Activated CD8-positive, alpha-beta memory T cell treated with anti-CD3 and anti-CD28 coated beads for 36 hours (primary cell): ENCODE measurements around the gene ADCY7. TPM values are rescaled to one million over a fixed set of nuclear protein-coding genes. Genes with fewer than 3 reads are reported as not detected.
"Not testable (repeated sequence)": the region's sequence is repeated elsewhere in the genome, so short reads cannot be mapped to it uniquely, and the experiment has no call there.

Source experiments
- CTCF ChIA-PET: fragments of 350-600 bp; sonication (Branson Sonifier 250); formaldehyde crosslinking; loops from one replicate; lab custom pipeline; 2021; ENCODE audit warnings: antibody characterized with exemption; lab: Charles Lee
- POLR2A ChIA-PET: fragments of 350-600 bp; sonication (Branson Sonifier 250); formaldehyde crosslinking; loops from one replicate; lab custom pipeline; 2021; ENCODE audit warnings: antibody characterized with exemption; lab: Charles Lee
- total RNA-seq, 2 experiments: library from RNA; stranded (reverse); gene quantifications; one replicate each; pipeline ENCODE4 v1.2.3, GENCODE V29; 2021

Gene ADCY7
- total RNA-seq, 2 experiments from 2014 or later = 80.8 to 85.1 TPM

DNA sequence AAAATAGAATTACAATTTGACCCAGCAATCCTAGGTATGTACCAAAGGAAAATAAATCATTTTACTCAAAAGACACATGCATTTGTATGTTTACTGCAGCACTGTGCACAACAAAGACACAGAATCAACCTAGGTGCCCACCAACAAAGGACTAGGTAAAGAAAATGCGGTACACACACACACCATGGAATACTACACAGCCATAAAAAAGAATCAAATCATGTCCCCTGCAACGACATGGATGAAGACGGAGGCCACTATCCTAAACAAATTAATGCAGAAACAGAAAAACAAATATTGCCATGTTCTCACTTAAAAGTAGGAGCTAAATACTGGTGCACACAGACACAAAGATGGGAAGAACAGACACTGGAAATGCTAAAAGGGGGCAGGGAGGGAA, 66.2 kb downstream of the ADCY7 start:
- POLR2A ChIA-PET = no interaction called here

GRCh38 chr16:50334106-50334975, 68.0 kb downstream of the ADCY7 start:
- ChIA-PET POLR2A (no interaction called here), CTCF (interaction anchor here (1.1 kb wide), 1 partner anchor 472 kb away, joined by 3 read pairs; no protein-coding TSS in a partner anchor)

More for the DNA sequence above, 66.2 kb downstream of the ADCY7 start:
- CTCF ChIA-PET = no interaction called here

GRCh38 chr16:50335196-50335958, 69.0 kb downstream of the ADCY7 start:
- ChIA-PET CTCF (no interaction called here), POLR2A (no interaction called here)

DNA sequence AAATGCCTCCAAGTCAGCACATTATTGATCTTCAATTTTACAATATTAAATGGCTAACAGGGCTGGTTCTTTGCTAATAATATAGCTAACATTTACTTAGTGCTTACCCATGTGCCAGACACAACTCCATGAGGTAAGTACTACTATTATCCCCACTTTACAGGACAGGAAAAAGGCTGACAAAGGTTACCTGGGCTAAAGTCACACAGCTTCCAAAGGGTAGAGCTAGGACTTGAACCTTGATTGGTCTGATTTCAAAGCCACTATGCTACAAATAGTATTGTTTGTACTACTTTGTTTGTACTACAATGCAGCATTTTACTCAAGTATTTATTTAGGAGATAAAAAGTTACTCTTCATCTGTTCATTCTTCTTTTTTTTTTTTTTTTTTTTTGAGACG, 70.5 kb downstream of the ADCY7 start:
- ChIA-PET POLR2A (no interaction called here), CTCF (no interaction called here)

- ChIA-PET POLR2A (interaction anchor here (0.9 kb wide), 1 partner anchor 64 kb away, joined by 3 read pairs; no protein-coding TSS in a partner anchor), CTCF (interaction anchor here (0.9 to 2.1 kb wide), 4 partner anchors 12 to 313 kb away, joined by 3 to 7 read pairs (median 4); partner anchors contain the start of gene CNEP1R1)
Observed at GRCh38 chr16:50338371-50339231, 72.2 kb downstream of the ADCY7 start.

- ChIA-PET POLR2A (no interaction called here), CTCF (interaction anchor here (0.6 to 1.0 kb wide), 2 partner anchors 135 to 316 kb away, joined by 3 to 4 read pairs; partner anchors contain the start of gene CNEP1R1)
Observed at GRCh38 chr16:50340578-50340977, 74.2 kb downstream of the ADCY7 start.

GRCh38 chr16:50343566-50343965, 77.2 kb downstream of the ADCY7 start:
- POLR2A ChIA-PET = not testable (repeated sequence)

GRCh38 chr16:50345210-50345609, 78.9 kb downstream of the ADCY7 start:
- POLR2A ChIA-PET, CTCF ChIA-PET: not testable (repeated sequence)

More at GRCh38 chr16:50343566-50343965, 77.2 kb downstream of the ADCY7 start:
- CTCF ChIA-PET = not testable (repeated sequence)

DNA sequence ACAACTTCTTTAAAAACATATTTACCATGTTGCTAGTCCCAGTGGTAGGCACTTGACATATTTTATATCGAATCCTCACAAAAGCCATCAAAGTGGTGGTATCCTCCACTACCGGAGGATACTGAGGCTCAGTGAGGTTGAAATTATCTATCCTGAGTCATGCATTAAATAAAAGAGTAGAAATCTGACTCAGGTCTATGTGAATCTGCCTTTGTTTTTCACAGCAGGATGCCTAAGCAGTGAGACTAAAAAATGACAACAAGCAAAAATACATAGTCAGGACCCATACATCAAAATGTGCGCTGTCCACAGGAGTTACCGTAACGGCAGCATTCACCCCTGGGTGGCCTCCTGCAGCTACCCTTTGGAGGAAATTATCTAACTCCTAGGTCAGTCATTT, 84.8 kb downstream of the ADCY7 start:
- CTCF ChIA-PET = interaction anchor here (0.6 kb wide), 1 partner anchor 284 kb away, joined by 3 read pairs; no protein-coding TSS in a partner anchor
- POLR2A ChIA-PET = no interaction called here

- POLR2A ChIA-PET = no interaction called here
- CTCF ChIA-PET = interaction anchor here (0.6 kb wide), 1 partner anchor 313 kb away, joined by 3 read pairs; no protein-coding TSS in a partner anchor
Observed at GRCh38 chr16:50351952-50352351, 85.6 kb downstream of the ADCY7 start.

GRCh38 chr16:50354082-50354481, 87.7 kb downstream of the ADCY7 start:
- ChIA-PET CTCF (interaction anchor here (0.7 to 3.5 kb wide), 9 partner anchors 15 to 316 kb away, joined by 3 to 21 read pairs (median 3); no protein-coding TSS in a partner anchor), POLR2A (no interaction called here)

- CTCF ChIA-PET = interaction anchor here (0.6 to 3.5 kb wide), 12 partner anchors 9 to 329 kb away, joined by 3 to 21 read pairs (median 3); partner anchors contain the start of gene CNEP1R1
- POLR2A ChIA-PET = no interaction called here
Observed at GRCh38 chr16:50354629-50355456, 88.5 kb downstream of the ADCY7 start.

- POLR2A ChIA-PET = no interaction called here
- CTCF ChIA-PET = interaction anchor here (1.2 to 1.5 kb wide), 2 partner anchors 21 to 334 kb away, joined by 3 to 5 read pairs; partner anchors contain the start of gene CNEP1R1
Observed at GRCh38 chr16:50359626-50360025, 93.3 kb downstream of the ADCY7 start.

DNA sequence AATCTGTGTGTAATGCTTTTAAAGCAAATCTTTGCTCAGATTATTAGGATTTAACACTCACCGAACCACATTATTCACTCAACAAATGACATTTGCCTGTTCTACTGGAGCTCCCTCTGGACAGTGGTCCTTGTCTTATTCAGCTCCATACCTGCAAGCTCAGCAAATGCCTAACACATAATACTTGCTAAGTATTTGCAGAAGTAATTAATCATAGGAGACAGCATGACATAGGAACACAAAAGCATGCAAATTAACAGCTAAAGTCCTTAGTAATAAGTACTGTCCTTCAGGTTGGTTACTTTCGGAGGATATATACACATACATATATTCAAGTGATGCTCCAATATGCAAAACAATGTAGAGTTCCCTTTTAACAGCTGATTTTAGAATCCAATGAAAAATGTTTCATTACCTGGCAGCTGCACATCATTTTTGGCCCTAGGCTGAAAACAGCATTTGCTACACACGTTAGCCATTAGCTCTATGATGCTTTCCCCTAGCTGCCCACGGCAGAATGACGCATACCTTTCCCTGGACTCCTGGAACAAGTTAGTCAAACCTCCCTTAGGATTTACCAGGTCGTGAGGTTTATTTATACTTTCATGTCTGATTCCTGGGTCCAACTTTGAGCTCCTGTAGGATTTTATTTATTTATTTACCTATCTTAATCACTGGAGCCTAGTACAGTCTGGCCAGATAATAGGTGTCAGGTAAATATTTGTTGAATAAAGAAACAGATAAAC, 93.9 kb downstream of the ADCY7 start:
- POLR2A ChIA-PET = no interaction called here
- CTCF ChIA-PET = interaction anchor here (0.5 to 1.8 kb wide), 6 partner anchors 22 to 335 kb away, joined by 3 to 8 read pairs (median 4); partner anchors contain the start of gene CNEP1R1

DNA sequence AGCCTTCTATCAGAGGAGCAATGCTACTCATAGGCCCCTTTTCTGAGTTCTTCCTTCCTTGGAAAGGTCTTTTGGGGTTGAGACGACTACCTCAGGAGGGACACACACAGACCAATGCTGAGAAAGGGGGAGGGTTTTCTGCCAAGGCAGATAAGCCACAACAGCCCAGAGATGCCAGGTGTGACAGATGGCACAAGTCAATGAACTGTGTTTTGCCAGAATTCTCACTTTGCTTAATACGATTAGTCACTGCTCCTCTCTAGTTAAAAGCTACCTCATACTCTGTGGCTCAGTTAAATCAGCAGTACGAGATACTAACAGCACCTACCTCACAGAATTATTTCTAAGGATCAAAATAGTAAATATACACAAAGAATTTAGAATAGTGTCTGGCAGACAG, 94.4 kb downstream of the ADCY7 start:
- POLR2A ChIA-PET = no interaction called here

GRCh38 chr16:50363656-50364055, 97.3 kb downstream of the ADCY7 start:
- CTCF ChIA-PET = interaction anchor here (0.6 to 1.2 kb wide), 3 partner anchors 9 to 530 kb away, joined by 3 to 8 read pairs (median 3); no protein-coding TSS in a partner anchor
- POLR2A ChIA-PET = interaction anchor here (0.7 kb wide), 1 partner anchor 111 kb away, joined by 5 read pairs; no protein-coding TSS in a partner anchor

More for the DNA sequence above, 94.4 kb downstream of the ADCY7 start:
- CTCF ChIA-PET = interaction anchor here (0.5 to 1.8 kb wide), 6 partner anchors 11 to 305 kb away, joined by 3 to 8 read pairs (median 4); no protein-coding TSS in a partner anchor
